Islet of Langerhans (tissue), 1 donor: ENCODE data around the gene SLC22A7.

Experiments used
- FAIRE-seq: peaks from one replicate; lab custom pipeline; 2011; peaks lifted over from hg19 to GRCh38; lab: Jason Lieb, UNC

SLC22A7 gene

GRCh38 chr6:43283514-43283901, 14.6 kb upstream of the SLC22A7 start:
- FAIRE-seq = no peak

GRCh38 chr6:43283905-43284304, 14.2 kb upstream of the SLC22A7 start:
- FAIRE-seq = no peak

GRCh38 chr6:43284991-43285781, 12.9 kb upstream of the SLC22A7 start:
- no peak for FAIRE-seq

- no peak for FAIRE-seq
These were observed 12.2 kb upstream of the SLC22A7 start for GRCh38 chr6:43285832-43286231.

- FAIRE-seq = no peak
These were observed 11.5 kb upstream of the SLC22A7 start for GRCh38 chr6:43286456-43286979.

- FAIRE-seq = no peak
These were observed 10.9 kb upstream of the SLC22A7 start for GRCh38 chr6:43286980-43287716.

- no peak for FAIRE-seq
These were observed 10.1 kb upstream of the SLC22A7 start for GRCh38 chr6:43287717-43288679.

GRCh38 chr6:43290339-43290904, 7.6 kb upstream of the SLC22A7 start:
- FAIRE-seq = no peak

- FAIRE-seq = no peak
These were observed 7.1 kb upstream of the SLC22A7 start for GRCh38 chr6:43290905-43291355.

- FAIRE-seq = no peak
These were observed 6.4 kb upstream of the SLC22A7 start for GRCh38 chr6:43291708-43292107.

- FAIRE-seq = no peak
These were observed 5.7 kb upstream of the SLC22A7 start for GRCh38 chr6:43292341-43292740.

GRCh38 chr6:43292763-43293318, 5.2 kb upstream of the SLC22A7 start:
- no peak for FAIRE-seq

GRCh38 chr6:43293698-43294097, 4.4 kb upstream of the SLC22A7 start:
- FAIRE-seq = no peak

GRCh38 chr6:43294536-43294935, 3.5 kb upstream of the SLC22A7 start:
- FAIRE-seq = no peak

- FAIRE-seq = no peak
These were observed 2.6 kb upstream of the SLC22A7 start for GRCh38 chr6:43295456-43295855.

GRCh38 chr6:43296780-43297497, 1.1 kb upstream of the SLC22A7 start:
- FAIRE-seq = no peak

- FAIRE-seq = no peak
These were observed 691 bp downstream of the SLC22A7 start for GRCh38 chr6:43298565-43299337.

GRCh38 chr6:43299338-43300293, 1.6 kb downstream of the SLC22A7 start:
- FAIRE-seq = no peak
